Osteocyte (in vitro differentiated cells): ENCODE measurements around the gene GPR15LG. TPM values are rescaled to one million over a fixed set of nuclear protein-coding genes. Genes with fewer than 3 reads are reported as not detected.

Experiments used
- DNase-seq: peaks from one replicate; pipeline ENCODE4 v3.0.0; 2021; ENCODE audit warnings: mixed read lengths; ENCODE audit not compliant: unreplicated experiment; ENCODE audit errors: extremely low spot score
- H3K27ac Mint-ChIP-seq: one replicate; pipeline ENCODE4 v1.8.0; 2021; ENCODE audit warnings: mild to moderate bottlenecking, mixed read lengths; ENCODE audit not compliant: unreplicated experiment
- H3K27me3 Mint-ChIP-seq: one replicate; pipeline ENCODE4 v1.8.0; 2021; ENCODE audit warnings: mixed read lengths; ENCODE audit not compliant: unreplicated experiment
- H3K36me3 Mint-ChIP-seq: one replicate; pipeline ENCODE4 v1.8.0; 2021; ENCODE audit warnings: mixed read lengths; ENCODE audit not compliant: unreplicated experiment
- H3K4me1 Mint-ChIP-seq: one replicate; pipeline ENCODE4 v1.8.0; 2021; ENCODE audit warnings: mixed read lengths; ENCODE audit not compliant: unreplicated experiment
- H3K4me3 Mint-ChIP-seq: one replicate; pipeline ENCODE4 v1.8.0; 2021; ENCODE audit warnings: mild to moderate bottlenecking, moderate library complexity, mixed read lengths; ENCODE audit not compliant: unreplicated experiment
- H3K9me3 Mint-ChIP-seq: one replicate; pipeline ENCODE4 v1.8.0; 2021; ENCODE audit warnings: mixed read lengths; ENCODE audit not compliant: unreplicated experiment
- CTCF ChIP-seq: fragments of 200-600 bp; sonication (generic); IDR thresholded peaks from 2 replicates; pipeline ENCODE4 v1.5.0; 2021; ENCODE audit warnings: antibody characterized with exemption, mild to moderate bottlenecking, moderate library complexity
- total RNA-seq: library from RNA; stranded (reverse); gene quantifications from 2 replicates; pipeline ENCODE4 v1.2.1, GENCODE V29; 2021

GPR15LG gene
- total RNA-seq, 1 donor from 2014 or later = not detected

DNA sequence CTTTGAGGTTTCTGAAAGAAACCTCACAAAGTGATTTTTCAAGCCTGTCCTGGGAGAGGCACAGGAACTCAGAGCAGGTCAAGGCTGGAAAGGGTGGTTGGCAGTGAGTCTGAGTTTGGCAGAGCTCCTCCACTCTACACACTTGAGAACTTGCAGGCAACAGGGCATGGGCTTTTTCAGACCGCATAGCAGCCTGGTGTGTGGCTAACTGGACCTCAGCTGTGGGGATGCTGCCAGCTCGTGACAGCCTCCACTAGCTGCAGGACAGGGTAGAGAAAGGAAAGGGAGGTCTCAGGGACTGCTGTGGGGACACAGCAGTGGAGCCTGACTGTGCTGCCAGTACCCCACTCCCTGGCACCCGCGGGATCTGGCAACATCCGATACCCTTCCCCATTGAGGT lies 23.3 kb downstream of the GPR15LG start:
- Mint-ChIP-seq H3K36me3 (no peaks in the 10 kb centered on the region), H3K4me1 (peaks cover 2% of the 10 kb centered on the region), H3K4me3 (no peak overlapping the region), H3K9me3 (no peaks in the 10 kb centered on the region), H3K27me3 (peaks cover 31% of the 10 kb centered on the region), H3K27ac (no peak overlapping the region)
- no peak for TF ChIP-seq CTCF
- no peak for DNase-seq

DNA sequence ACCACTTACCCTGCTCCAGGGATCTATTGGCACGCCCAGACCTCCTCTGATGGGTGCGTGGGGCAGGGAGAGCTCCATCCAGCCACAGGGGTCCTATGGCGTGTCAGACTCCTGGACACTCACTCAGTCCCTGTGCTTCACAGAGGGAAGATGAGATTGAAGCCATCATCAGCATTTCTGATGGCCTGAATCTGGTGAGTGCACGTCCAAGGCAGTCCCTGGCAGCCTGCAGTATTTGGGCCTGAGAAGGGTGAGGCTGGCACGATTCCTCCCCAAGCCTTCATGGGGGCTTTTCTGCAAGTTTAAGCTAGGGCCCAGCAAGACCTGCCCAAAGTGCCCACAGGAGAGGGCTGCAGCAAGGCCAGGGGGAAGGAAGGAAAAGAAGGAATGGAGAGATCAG lies 24.0 kb downstream of the GPR15LG start:
- no peaks in the 10 kb centered on the region for H3K36me3 Mint-ChIP-seq

DNA sequence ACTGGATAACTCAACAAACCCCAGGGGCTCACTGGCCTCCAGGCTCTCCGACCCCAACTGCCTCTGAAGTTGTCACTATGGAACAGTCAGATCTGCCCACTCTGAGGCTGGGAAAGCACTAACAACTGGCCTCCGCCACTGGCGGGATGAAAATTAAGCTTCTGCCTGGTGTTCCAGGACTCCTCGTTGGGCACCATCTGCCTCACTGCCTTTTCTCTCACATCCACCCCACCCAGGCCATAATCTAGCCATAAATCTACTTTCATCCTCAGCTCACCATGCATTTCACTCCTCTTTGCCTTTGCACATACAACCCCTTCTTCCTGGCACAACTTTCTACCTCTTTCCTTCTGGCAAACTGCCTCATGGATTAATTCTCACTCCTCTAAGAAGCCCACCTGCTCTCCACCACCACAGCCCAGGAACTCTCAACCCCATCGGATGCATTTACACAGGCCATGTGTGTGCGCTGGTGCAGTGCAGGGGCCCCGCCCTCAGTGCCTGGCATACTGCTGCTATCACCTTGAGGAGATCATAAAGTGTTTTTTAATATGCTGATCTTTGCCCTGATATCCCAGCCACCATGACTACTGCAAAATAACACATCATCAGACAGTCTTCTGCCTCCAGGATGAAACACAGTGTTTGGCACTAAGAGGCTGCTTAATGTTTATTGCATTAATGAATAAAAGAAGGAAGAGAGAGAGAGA lies 24.8 kb downstream of the GPR15LG start:
- H3K4me3 Mint-ChIP-seq = no peak overlapping the region
- peaks cover 31% of the 10 kb centered on the region for H3K27me3 Mint-ChIP-seq
- H3K4me1 Mint-ChIP-seq = peaks cover 2% of the 10 kb centered on the region
- no peak for DNase-seq
- H3K27ac Mint-ChIP-seq = no peak overlapping the region
- no peak for TF ChIP-seq CTCF
- H3K9me3 Mint-ChIP-seq = no peaks in the 10 kb centered on the region
- H3K36me3 Mint-ChIP-seq = no peaks in the 10 kb centered on the region

More for the DNA sequence above, 24.0 kb downstream of the GPR15LG start:
- Mint-ChIP-seq H3K27me3 (peaks cover 31% of the 10 kb centered on the region), H3K9me3 (no peaks in the 10 kb centered on the region), H3K27ac (no peak overlapping the region), H3K4me1 (peaks cover 2% of the 10 kb centered on the region), H3K4me3 (no peak overlapping the region)
- no peak for TF ChIP-seq CTCF
- no peak for DNase-seq

- DNase-seq = no peak
- no peaks in the 10 kb centered on the region for H3K36me3 Mint-ChIP-seq
- H3K4me1 Mint-ChIP-seq = no peaks in the 10 kb centered on the region
- peaks cover 22% of the 10 kb centered on the region for H3K27me3 Mint-ChIP-seq
- H3K9me3 Mint-ChIP-seq = no peaks in the 10 kb centered on the region
- H3K4me3 Mint-ChIP-seq = no peak overlapping the region
- no peak for TF ChIP-seq CTCF
- no peak overlapping the region for H3K27ac Mint-ChIP-seq
These were observed 27.1 kb downstream of the GPR15LG start for GRCh38 chr10:84200537-84201243.

DNA sequence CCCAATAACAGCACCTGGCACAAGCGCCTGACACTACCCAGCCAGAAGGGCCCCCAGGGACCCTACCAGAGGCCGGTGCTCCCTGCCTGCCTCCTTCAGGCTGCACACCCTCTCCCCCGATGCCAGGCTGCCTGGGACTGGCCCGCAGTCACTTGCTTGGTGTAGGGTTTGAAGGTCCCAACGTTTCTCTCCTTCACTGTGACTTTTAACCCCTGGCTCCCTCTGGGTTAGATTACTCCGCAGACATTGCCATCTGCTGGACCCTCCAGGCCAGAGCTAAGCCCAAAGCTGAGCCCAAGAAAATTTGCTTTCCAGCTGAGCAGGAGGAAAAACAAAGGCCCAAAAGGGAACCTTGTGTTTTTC lies 27.6 kb downstream of the GPR15LG start:
- Mint-ChIP-seq H3K4me1 (no peaks in the 10 kb centered on the region), H3K36me3 (no peaks in the 10 kb centered on the region), H3K27ac (no peak overlapping the region), H3K9me3 (no peaks in the 10 kb centered on the region), H3K27me3 (peaks cover 21% of the 10 kb centered on the region), H3K4me3 (no peak overlapping the region)
- no peak for DNase-seq
- TF ChIP-seq CTCF = no peak
